ENCODE measurements around the gene DMBX1.

- TF ChIP-seq RAD21 (IDR thresholded peaks at IDR 0.05; ENCODE audit: low read length): peak; percentile 56
- no peak for TF ChIP-seq SIN3A (IDR thresholded peaks at IDR 0.05; ENCODE audit: borderline replicate concordance, low read depth, low read length)
- peak; percentile 70 for TF ChIP-seq CTCF (IDR thresholded peaks at IDR 0.05)
- no peak for TF ChIP-seq NRF1 (IDR thresholded peaks at IDR 0.05; ENCODE audit: low read depth, low read length)
- TF ChIP-seq USF1 (IDR thresholded peaks at IDR 0.05; ENCODE audit: borderline replicate concordance, low read depth): no peak
- TF ChIP-seq POLR2AphosphoS5 (IDR thresholded peaks at IDR 0.05; ENCODE audit: low read depth, low read length): no peak
- no peak for TF ChIP-seq TAF1 (IDR thresholded peaks at IDR 0.05; ENCODE audit: borderline replicate concordance, low read depth, low read length)
- no peak for TF ChIP-seq GATA2 (CRISPR knock-in tag; IDR thresholded peaks at IDR 0.05)
- no peak for TF ChIP-seq USF2 (IDR thresholded peaks at IDR 0.05; ENCODE audit: borderline replicate concordance, low read depth, low read length)
- no peak for TF ChIP-seq TCF12 (IDR thresholded peaks at IDR 0.05)
- TF ChIP-seq ELF1 (IDR thresholded peaks at IDR 0.05): no peak
- TF ChIP-seq REST (IDR thresholded peaks at IDR 0.05; ENCODE audit: low read depth, low read length): no peak
- TF ChIP-seq FOXM1 (IDR thresholded peaks at IDR 0.05; ENCODE audit: low read depth): no peak
- TF ChIP-seq JUND (IDR thresholded peaks at IDR 0.05): no peak
Measured at GRCh38 chr1:46532498-46533178, 43.0 kb downstream of the DMBX1 start.
